HEK293 (cell line): Measurements from ENCODE around the gene ISG15.
"Not testable (repeated sequence)": the region's sequence is repeated elsewhere in the genome, so short reads cannot be mapped to it uniquely, and the experiment has no call there.

Experiments used
- AEBP2 ChIP-seq: fragments of 450-650 bp; formaldehyde crosslinking; IDR thresholded peaks from 2 replicates; pipeline ENCODE4 v1.5.1; 2016; ENCODE audit warnings: missing biosample characterization, missing genetic modification characterization, borderline replicate concordance
- REPIN1 ChIP-seq: fragments of 450-650 bp; formaldehyde crosslinking; IDR thresholded peaks from 2 replicates; pipeline ENCODE4 v1.5.1; 2017; ENCODE audit warnings: missing biosample characterization, missing genetic modification characterization, low read depth
- ZBTB17 ChIP-seq: fragments of 450-650 bp; formaldehyde crosslinking; IDR thresholded peaks from 2 replicates; pipeline ENCODE4 v1.5.1; 2016; ENCODE audit warnings: missing biosample characterization, missing genetic modification characterization
- ZFP41 ChIP-seq: fragments of 450-650 bp; formaldehyde crosslinking; IDR thresholded peaks from 2 replicates; pipeline ENCODE4 v1.5.1; 2016; ENCODE audit warnings: missing biosample characterization, missing genetic modification characterization, borderline replicate concordance
- ZNF114 ChIP-seq: fragments of 450-650 bp; formaldehyde crosslinking; IDR thresholded peaks from 2 replicates; pipeline ENCODE4 v1.5.0; 2017; ENCODE audit warnings: missing biosample characterization, missing genetic modification characterization
- ZNF24 ChIP-seq: fragments of 450-650 bp; formaldehyde crosslinking; IDR thresholded peaks from 2 replicates; pipeline ENCODE4 v1.5.1; 2016; ENCODE audit warnings: missing biosample characterization, missing genetic modification characterization
- ZNF266 ChIP-seq: fragments of 450-650 bp; formaldehyde crosslinking; IDR thresholded peaks from 2 replicates; pipeline ENCODE4 v1.5.1; 2016; ENCODE audit warnings: missing biosample characterization, missing genetic modification characterization, low read depth
- ZNF274 ChIP-seq, 2 experiments: fragments of 200-500 bp in 1 of 2; fragments of 450-650 bp in 1 of 2; sonication (Bioruptor generic) in 1 of 2; formaldehyde crosslinking in 1 of 2; IDR thresholded peaks; 2 replicates each; pipeline versions ENCODE4 v1.5.1 to v1.6.1; 2014 to 2016; ENCODE audit warnings: borderline replicate concordance in 1 of 2, inconsistent platforms in 1 of 2, low read length in 1 of 2, missing biosample characterization in 1 of 2, missing genetic modification characterization in 1 of 2
- ZNF664 ChIP-seq: fragments of 450-650 bp; formaldehyde crosslinking; IDR thresholded peaks from 2 replicates; pipeline ENCODE4 v1.5.1; 2016; ENCODE audit warnings: missing biosample characterization, missing genetic modification characterization
- ZNF776 ChIP-seq: fragments of 450-650 bp; formaldehyde crosslinking; IDR thresholded peaks from 2 replicates; pipeline ENCODE4 v1.5.0; 2017; ENCODE audit warnings: missing biosample characterization, missing genetic modification characterization, borderline replicate concordance
- ZNF785 ChIP-seq: fragments of 450-650 bp; formaldehyde crosslinking; IDR thresholded peaks from 2 replicates; pipeline ENCODE4 v1.5.1; 2016; ENCODE audit warnings: missing biosample characterization, missing genetic modification characterization
- TF ChIP-seq, protein P1 (sequence below): fragments of 450-650 bp; formaldehyde crosslinking; IDR thresholded peaks from 2 replicates; pipeline ENCODE4 v1.5.1; 2016; ENCODE audit warnings: missing biosample characterization, missing genetic modification characterization

DNA sequence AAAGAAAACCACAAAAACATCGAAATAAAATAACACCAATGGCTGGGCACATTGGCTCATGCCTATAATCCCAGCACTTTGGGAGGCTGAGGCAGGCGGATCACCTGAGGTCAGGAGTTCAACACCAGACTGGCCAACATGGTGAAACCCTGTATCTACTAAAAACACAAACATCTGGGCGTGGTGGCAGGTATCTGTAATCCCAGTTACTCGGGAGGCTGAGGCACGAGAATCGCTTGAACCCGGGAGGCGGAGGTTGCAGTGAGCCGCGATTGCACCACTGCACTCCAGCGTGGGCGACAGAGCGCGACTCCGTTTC, 44.4 kb downstream of the ISG15 start:
- not testable (repeated sequence) for TF ChIP-seq AEBP2 (tag by site-specific recombination); ZNF785 (tag by site-specific recombination); ZFP41 (tag by site-specific recombination); ZNF24; ZNF274 (IDR thresholded peaks at IDR 0.05; ENCODE audit: low read length); ZNF274 (tag by site-specific recombination; IDR thresholded peaks at IDR 0.05; ENCODE audit: borderline replicate concordance); ZNF664 (tag by site-specific recombination); ZBTB17 (tag by site-specific recombination); ZNF776; ZNF114 (tag by site-specific recombination); REPIN1; ZNF266 (tag by site-specific recombination)
- TF ChIP-seq, protein P1, sequence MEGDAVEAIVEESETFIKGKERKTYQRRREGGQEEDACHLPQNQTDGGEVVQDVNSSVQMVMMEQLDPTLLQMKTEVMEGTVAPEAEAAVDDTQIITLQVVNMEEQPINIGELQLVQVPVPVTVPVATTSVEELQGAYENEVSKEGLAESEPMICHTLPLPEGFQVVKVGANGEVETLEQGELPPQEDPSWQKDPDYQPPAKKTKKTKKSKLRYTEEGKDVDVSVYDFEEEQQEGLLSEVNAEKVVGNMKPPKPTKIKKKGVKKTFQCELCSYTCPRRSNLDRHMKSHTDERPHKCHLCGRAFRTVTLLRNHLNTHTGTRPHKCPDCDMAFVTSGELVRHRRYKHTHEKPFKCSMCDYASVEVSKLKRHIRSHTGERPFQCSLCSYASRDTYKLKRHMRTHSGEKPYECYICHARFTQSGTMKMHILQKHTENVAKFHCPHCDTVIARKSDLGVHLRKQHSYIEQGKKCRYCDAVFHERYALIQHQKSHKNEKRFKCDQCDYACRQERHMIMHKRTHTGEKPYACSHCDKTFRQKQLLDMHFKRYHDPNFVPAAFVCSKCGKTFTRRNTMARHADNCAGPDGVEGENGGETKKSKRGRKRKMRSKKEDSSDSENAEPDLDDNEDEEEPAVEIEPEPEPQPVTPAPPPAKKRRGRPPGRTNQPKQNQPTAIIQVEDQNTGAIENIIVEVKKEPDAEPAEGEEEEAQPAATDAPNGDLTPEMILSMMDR (tag by site-specific recombination), result not testable (repeated sequence)
